GM23248 (cell line): ENCODE data around the gene ZNF691.

ENCODE experiments used
- EZH2 ChIP-seq: fragments of 200-600 bp; sonication (generic); IDR thresholded peaks from 2 replicates; pipeline ENCODE4 v1.6.1; 2018; ENCODE audit warnings: antibody characterized with exemption, mild to moderate bottlenecking; ENCODE audit not compliant: insufficient read depth, poor library complexity, severe bottlenecking
- EZH2phosphoT487 ChIP-seq: fragments of 200-600 bp; sonication (generic); IDR thresholded peaks from 2 replicates; pipeline ENCODE4 v1.6.1; 2018; ENCODE audit warnings: antibody characterized with exemption, moderate library complexity, mild to moderate bottlenecking, low read depth; ENCODE audit not compliant: insufficient read depth

GRCh38 chr1:42886046-42886739, 39.8 kb downstream of the ZNF691 start:
- TF ChIP-seq EZH2 (no peak), EZH2phosphoT487 (no peak)
